ENCODE measurements around the gene RALGAPA2. TPM values are rescaled to one million over a fixed set of nuclear protein-coding genes. Genes with fewer than 3 reads are reported as not detected.

The RALGAPA2 gene
- total RNA-seq, 4 donors from 2014 or later, result 20.1 to 27.7 (median 23.0) TPM

DNA sequence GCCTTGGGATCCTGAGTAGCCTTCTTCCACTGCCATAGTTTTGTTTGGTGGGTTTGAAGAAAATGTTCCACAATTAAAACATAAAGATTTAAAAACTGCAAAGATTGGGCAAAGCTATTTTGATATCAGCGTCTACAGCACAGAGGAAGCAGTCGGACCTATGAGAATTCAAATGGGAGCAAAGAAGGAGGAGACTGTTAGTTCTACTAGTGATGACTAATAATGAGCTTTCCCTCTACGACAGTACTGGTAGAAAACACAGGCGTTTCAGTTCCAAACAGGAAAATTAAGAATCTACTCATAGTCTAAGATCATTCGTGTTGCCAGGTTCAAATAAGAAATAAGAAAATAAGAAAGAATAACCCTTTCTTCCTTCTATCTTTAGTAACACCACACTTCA is 223.4 kb downstream of the RALGAPA2 start:
- 89% methylated on average over 5 of the region's 5 CpGs for WGBS
- H3K36me3 ChIP-seq, result peaks cover 0 to 47% (median 16%) of the 10 kb centered on the region in 4 donors
- no peak overlapping the region for H3K4me3 ChIP-seq
- intact Hi-C loops (cut with DNase I), result no loop called here
- no peaks in the 10 kb centered on the region for H3K9me3 ChIP-seq
- H3K27me3 ChIP-seq, result no peaks in the 10 kb centered on the region
- H3K27ac ChIP-seq (replicated peaks in 1 of 4), result no peak overlapping the region
- TF ChIP-seq EP300 (IDR thresholded peaks at IDR 0.05) (no peak), POLR2A (IDR thresholded peaks at IDR 0.05; ENCODE audit: low read depth) (no peak), POLR2AphosphoS5 (IDR thresholded peaks at IDR 0.05) (no peak)
- TF ChIP-seq, protein P1, sequence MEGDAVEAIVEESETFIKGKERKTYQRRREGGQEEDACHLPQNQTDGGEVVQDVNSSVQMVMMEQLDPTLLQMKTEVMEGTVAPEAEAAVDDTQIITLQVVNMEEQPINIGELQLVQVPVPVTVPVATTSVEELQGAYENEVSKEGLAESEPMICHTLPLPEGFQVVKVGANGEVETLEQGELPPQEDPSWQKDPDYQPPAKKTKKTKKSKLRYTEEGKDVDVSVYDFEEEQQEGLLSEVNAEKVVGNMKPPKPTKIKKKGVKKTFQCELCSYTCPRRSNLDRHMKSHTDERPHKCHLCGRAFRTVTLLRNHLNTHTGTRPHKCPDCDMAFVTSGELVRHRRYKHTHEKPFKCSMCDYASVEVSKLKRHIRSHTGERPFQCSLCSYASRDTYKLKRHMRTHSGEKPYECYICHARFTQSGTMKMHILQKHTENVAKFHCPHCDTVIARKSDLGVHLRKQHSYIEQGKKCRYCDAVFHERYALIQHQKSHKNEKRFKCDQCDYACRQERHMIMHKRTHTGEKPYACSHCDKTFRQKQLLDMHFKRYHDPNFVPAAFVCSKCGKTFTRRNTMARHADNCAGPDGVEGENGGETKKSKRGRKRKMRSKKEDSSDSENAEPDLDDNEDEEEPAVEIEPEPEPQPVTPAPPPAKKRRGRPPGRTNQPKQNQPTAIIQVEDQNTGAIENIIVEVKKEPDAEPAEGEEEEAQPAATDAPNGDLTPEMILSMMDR (IDR thresholded peaks at IDR 0.05), result no peak
- H3K4me1 ChIP-seq, result no peaks in the 10 kb centered on the region
- DNase-seq (ENCODE audit: extremely low spot score), result no peak

DNA sequence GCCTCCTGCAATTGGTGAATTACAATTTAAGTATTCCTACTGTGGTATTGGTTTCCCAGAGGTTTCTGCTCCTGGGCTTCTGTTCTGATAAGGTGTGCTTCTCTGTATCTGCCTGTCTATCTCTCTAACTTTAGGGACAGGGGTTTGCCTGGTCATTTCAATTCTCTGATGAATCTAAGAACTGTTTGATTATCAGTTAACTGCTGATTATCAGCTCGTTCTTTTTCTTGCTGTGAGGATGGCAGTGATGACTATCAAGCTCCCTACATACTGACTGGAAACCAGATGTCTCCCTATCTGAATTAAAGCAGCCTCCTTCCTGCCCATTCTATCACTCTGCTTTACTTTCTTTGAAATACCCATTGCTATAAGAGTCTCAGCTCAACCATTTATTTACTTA is 224.1 kb downstream of the RALGAPA2 start:
- Histone ChIP-seq H3K9me3 (no peaks in the 10 kb centered on the region), H3K4me3 (no peak overlapping the region), H3K27ac (replicated peaks in 1 of 4) (no peak overlapping the region), H3K4me1 (no peaks in the 10 kb centered on the region), H3K27me3 (no peaks in the 10 kb centered on the region), H3K36me3 (peaks cover 0 to 44% (median 16%) of the 10 kb centered on the region in 4 donors)
- WGBS, result 81% methylated on average over 1 of the region's 1 CpG
- no peak for DNase-seq (ENCODE audit: extremely low spot score)
- intact Hi-C loops (cut with DNase I), result no loop called here
- TF ChIP-seq POLR2A (IDR thresholded peaks at IDR 0.05; ENCODE audit: low read depth) (no peak), POLR2AphosphoS5 (IDR thresholded peaks at IDR 0.05) (no peak), EP300 (IDR thresholded peaks at IDR 0.05) (no peak)
- TF ChIP-seq, protein P1 (IDR thresholded peaks at IDR 0.05), result no peak

DNA sequence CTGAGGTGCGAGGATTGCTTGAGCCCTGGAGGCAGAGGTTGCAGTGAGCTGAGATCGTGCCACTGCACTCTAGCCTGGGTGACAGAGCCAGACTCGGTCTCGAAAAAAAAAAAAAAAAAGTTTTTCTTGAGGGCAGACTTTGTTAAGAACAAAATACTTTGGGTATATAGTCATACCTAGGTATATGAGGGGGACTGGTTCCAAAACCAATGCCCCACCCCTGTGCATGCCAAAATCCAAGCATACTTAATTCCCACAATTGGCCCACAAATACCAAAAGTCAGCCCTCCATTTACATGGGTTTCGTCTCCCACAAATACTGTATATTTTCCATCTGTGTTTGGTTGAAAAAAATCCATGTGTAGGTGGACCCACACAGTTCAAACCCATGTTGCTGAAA is 224.6 kb downstream of the RALGAPA2 start:
- no peak for DNase-seq (ENCODE audit: extremely low spot score)
- no peak for TF ChIP-seq POLR2AphosphoS5 (IDR thresholded peaks at IDR 0.05)
- TF ChIP-seq, protein P1 (IDR thresholded peaks at IDR 0.05), result no peak
- TF ChIP-seq EP300 (IDR thresholded peaks at IDR 0.05), result no peak
- no peak for TF ChIP-seq POLR2A (IDR thresholded peaks at IDR 0.05; ENCODE audit: low read depth)
- Histone ChIP-seq H3K4me3 (no peak overlapping the region), H3K36me3 (peaks cover 0 to 43% (median 17%) of the 10 kb centered on the region in 4 donors), H3K9me3 (no peaks in the 10 kb centered on the region), H3K27me3 (no peaks in the 10 kb centered on the region), H3K4me1 (no peaks in the 10 kb centered on the region), H3K27ac (replicated peaks in 1 of 4) (no peak overlapping the region)
- intact Hi-C loops (cut with DNase I), result no loop called here
- 97% methylated on average over 5 of the region's 5 CpGs for WGBS

DNA sequence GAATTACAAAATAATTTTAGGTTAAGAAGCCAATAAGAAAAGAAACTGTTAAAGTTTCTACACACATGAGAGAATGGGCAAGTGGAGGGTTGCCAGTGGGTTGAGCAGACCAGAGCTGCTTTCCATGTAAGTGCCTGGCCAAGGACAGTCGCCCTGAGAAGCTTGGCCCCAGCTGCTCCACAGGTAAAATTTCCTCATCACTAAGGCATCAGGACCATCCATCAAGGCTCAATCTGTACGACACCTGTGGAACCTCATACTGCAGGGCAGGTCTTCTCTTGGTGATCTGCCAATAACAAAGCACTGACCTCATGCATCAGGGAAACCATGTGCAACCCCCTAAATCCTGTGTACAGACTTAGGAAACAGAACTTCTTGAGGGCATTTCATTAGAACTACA is 229.1 kb downstream of the RALGAPA2 start:
- Histone ChIP-seq H3K4me3 (no peak overlapping the region), H3K9me3 (no peaks in the 10 kb centered on the region), H3K4me1 (no peaks in the 10 kb centered on the region), H3K27me3 (no peaks in the 10 kb centered on the region), H3K27ac (replicated peaks in 1 of 4) (no peak overlapping the region), H3K36me3 (peaks cover 0 to 24% (median 12%) of the 10 kb centered on the region in 4 donors)
- no peak for DNase-seq (ENCODE audit: extremely low spot score)
- TF ChIP-seq EP300 (IDR thresholded peaks at IDR 0.05) (no peak), POLR2AphosphoS5 (IDR thresholded peaks at IDR 0.05) (no peak), POLR2A (IDR thresholded peaks at IDR 0.05; ENCODE audit: low read depth) (no peak)
- TF ChIP-seq, protein P1 (IDR thresholded peaks at IDR 0.05), result no peak
- 89% methylated on average over 2 of the region's 2 CpGs for WGBS
- intact Hi-C loops (cut with DNase I), result no loop called here

DNA sequence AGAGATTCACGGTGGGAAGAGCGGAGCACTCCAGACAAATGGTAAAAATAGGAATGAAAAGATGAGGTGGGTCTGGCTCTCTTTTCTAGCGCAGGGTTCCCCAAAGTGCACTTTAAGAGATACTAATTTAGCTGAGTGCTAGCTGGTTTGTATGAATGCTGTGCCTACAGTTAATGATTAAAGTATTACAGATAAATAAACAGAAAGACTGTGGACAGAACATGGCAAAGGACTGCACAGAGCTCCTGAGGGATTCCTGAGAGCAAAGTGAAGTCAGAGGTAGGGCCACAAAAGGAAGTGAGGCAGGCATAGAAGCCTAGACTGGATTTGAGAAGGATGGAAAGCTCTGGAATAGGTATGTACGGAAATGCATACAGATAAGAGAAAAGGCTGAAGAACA is 230.0 kb downstream of the RALGAPA2 start:
- DNase-seq (ENCODE audit: extremely low spot score), result no peak
- TF ChIP-seq POLR2AphosphoS5 (IDR thresholded peaks at IDR 0.05) (no peak), EP300 (IDR thresholded peaks at IDR 0.05) (no peak), POLR2A (IDR thresholded peaks at IDR 0.05; ENCODE audit: low read depth) (no peak)
- TF ChIP-seq, protein P1 (IDR thresholded peaks at IDR 0.05), result no peak
- Histone ChIP-seq H3K27ac (replicated peaks in 1 of 4) (no peak overlapping the region), H3K4me1 (no peaks in the 10 kb centered on the region), H3K36me3 (peaks cover 0 to 20% (median 8%) of the 10 kb centered on the region in 4 donors), H3K27me3 (no peaks in the 10 kb centered on the region), H3K4me3 (no peak overlapping the region), H3K9me3 (no peaks in the 10 kb centered on the region)
- intact Hi-C loops (cut with DNase I), result no loop called here
- WGBS, result 76% methylated on average over 4 of the region's 4 CpGs

Data from esophagus muscularis mucosa (tissue), 4 donors.